ENCODE data around the gene SPRY2.

- TF ChIP-seq TAF1 (CRISPR knock-in tag; IDR thresholded peaks at IDR 0.05) = no peak
- TF ChIP-seq TP53 (CRISPR knock-in tag; conservative IDR thresholded peaks at IDR 0.05) = no peak
- no peak for TF ChIP-seq HCFC1 (IDR thresholded peaks at IDR 0.05; ENCODE audit: low read depth, low read length)
- TF ChIP-seq ZNF143 (CRISPR knock-in tag; IDR thresholded peaks at IDR 0.05) = no peak
- no peak for TF ChIP-seq FOSL1 (CRISPR knock-in tag; IDR thresholded peaks at IDR 0.05; ENCODE audit: borderline replicate concordance)
- no peak for TF ChIP-seq SUZ12 (IDR thresholded peaks at IDR 0.05; ENCODE audit: low read depth, low read length)
- TF ChIP-seq BHLHE40 (IDR thresholded peaks at IDR 0.05; ENCODE audit: low read length) = no peak
These were observed 44.3 kb downstream of the SPRY2 start for GRCh38 chr13:80296638-80297037.

Data from HepG2 (cell line).